OCI-LY7 (cell line): ENCODE data around the gene TERB1.

Experiments
- EZH2phosphoT487 ChIP-seq: fragments of 200-600 bp; sonication (generic); IDR thresholded peaks from 2 replicates; pipeline ENCODE4 v1.6.1; 2018; ENCODE audit warnings: low read depth, borderline replicate concordance, mild to moderate bottlenecking, mixed run types, antibody characterized with exemption, low read length, moderate library complexity, mixed read lengths
- TF ChIP-seq, protein P1 (sequence below): fragments of 200-600 bp; sonication (generic); conservative IDR thresholded peaks from 2 replicates; pipeline ENCODE4 v1.5.1; 2014; ENCODE audit warnings: mild to moderate bottlenecking, antibody characterized with exemption, low read length, moderate library complexity, mixed read lengths

- TF ChIP-seq, protein P1, sequence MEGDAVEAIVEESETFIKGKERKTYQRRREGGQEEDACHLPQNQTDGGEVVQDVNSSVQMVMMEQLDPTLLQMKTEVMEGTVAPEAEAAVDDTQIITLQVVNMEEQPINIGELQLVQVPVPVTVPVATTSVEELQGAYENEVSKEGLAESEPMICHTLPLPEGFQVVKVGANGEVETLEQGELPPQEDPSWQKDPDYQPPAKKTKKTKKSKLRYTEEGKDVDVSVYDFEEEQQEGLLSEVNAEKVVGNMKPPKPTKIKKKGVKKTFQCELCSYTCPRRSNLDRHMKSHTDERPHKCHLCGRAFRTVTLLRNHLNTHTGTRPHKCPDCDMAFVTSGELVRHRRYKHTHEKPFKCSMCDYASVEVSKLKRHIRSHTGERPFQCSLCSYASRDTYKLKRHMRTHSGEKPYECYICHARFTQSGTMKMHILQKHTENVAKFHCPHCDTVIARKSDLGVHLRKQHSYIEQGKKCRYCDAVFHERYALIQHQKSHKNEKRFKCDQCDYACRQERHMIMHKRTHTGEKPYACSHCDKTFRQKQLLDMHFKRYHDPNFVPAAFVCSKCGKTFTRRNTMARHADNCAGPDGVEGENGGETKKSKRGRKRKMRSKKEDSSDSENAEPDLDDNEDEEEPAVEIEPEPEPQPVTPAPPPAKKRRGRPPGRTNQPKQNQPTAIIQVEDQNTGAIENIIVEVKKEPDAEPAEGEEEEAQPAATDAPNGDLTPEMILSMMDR, result no peak
- TF ChIP-seq EZH2phosphoT487, result no peak
Measured at GRCh38 chr16:66790130-66790733, 11.2 kb downstream of the TERB1 start.
